ENCODE data around the gene ATF6. TPM values are rescaled to one million over a fixed set of nuclear protein-coding genes. Genes with fewer than 3 reads are reported as not detected.

Gene ATF6
- total RNA-seq, 2 experiments from 2014 or later, result 16.2 to 17.1 TPM

GRCh38 chr1:161844696-161845095 is 78.6 kb downstream of the ATF6 start:
- H3K4me3 Mint-ChIP-seq, result no peak overlapping the region
- H3K36me3 Mint-ChIP-seq (ENCODE audit: low read depth), result peaks cover 91% of the 10 kb centered on the region
- Histone ChIP-seq H3K36me3 (ENCODE audit: insufficient read depth, low read length) (peaks cover 33% of the 10 kb centered on the region), H3K4me1 (ENCODE audit: insufficient read depth, low read length) (no peaks in the 10 kb centered on the region), H3K27me3 (ENCODE audit: control insufficient read depth in 1 of 2, insufficient read depth in 2 of 2, low read length in 2 of 2) (no peaks in the 10 kb centered on the region), H3K9me3 (ENCODE audit: control insufficient read depth in 1 of 2, insufficient read depth in 1 of 2, low read length in 2 of 2) (no peaks in the 10 kb centered on the region), H3K4me3 (ENCODE audit: low read length) (no peak overlapping the region), H3K27ac (ENCODE audit: low read depth in 1 of 2, low read length in 2 of 2) (no peak overlapping the region)
- ChIA-PET POLR2A (no interaction called here), CTCF (interaction anchor here (0.6 kb wide), 1 partner anchor 37 kb away, joined by 3 read pairs; no protein-coding TSS in a partner anchor)
- H3K27ac Mint-ChIP-seq, result no peak overlapping the region
- DNase-seq (no peak), ATAC-seq (ENCODE audit: poor library complexity) (no peak)
- intact Hi-C loops (cut with DNase I, micrococcal nuclease), result no loop called here
- no peaks in the 10 kb centered on the region for H3K9me3 Mint-ChIP-seq
- no peaks in the 10 kb centered on the region for H3K4me1 Mint-ChIP-seq (ENCODE audit: low read depth)
- TF ChIP-seq, protein P1, sequence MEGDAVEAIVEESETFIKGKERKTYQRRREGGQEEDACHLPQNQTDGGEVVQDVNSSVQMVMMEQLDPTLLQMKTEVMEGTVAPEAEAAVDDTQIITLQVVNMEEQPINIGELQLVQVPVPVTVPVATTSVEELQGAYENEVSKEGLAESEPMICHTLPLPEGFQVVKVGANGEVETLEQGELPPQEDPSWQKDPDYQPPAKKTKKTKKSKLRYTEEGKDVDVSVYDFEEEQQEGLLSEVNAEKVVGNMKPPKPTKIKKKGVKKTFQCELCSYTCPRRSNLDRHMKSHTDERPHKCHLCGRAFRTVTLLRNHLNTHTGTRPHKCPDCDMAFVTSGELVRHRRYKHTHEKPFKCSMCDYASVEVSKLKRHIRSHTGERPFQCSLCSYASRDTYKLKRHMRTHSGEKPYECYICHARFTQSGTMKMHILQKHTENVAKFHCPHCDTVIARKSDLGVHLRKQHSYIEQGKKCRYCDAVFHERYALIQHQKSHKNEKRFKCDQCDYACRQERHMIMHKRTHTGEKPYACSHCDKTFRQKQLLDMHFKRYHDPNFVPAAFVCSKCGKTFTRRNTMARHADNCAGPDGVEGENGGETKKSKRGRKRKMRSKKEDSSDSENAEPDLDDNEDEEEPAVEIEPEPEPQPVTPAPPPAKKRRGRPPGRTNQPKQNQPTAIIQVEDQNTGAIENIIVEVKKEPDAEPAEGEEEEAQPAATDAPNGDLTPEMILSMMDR (IDR thresholded peaks at IDR 0.05), result no peak
- no peaks in the 10 kb centered on the region for H3K27me3 Mint-ChIP-seq

- H3K4me1 Mint-ChIP-seq (ENCODE audit: low read depth), result no peaks in the 10 kb centered on the region
- no peak overlapping the region for H3K4me3 Mint-ChIP-seq
- Histone ChIP-seq H3K27me3 (ENCODE audit: control insufficient read depth in 1 of 2, insufficient read depth in 2 of 2, low read length in 2 of 2) (no peaks in the 10 kb centered on the region), H3K4me3 (ENCODE audit: low read length) (no peak overlapping the region), H3K9me3 (ENCODE audit: control insufficient read depth in 1 of 2, insufficient read depth in 1 of 2, low read length in 2 of 2) (no peaks in the 10 kb centered on the region), H3K36me3 (ENCODE audit: insufficient read depth, low read length) (peaks cover 47% of the 10 kb centered on the region), H3K4me1 (ENCODE audit: insufficient read depth, low read length) (no peaks in the 10 kb centered on the region), H3K27ac (ENCODE audit: low read depth in 1 of 2, low read length in 2 of 2) (no peak overlapping the region)
- H3K9me3 Mint-ChIP-seq, result no peaks in the 10 kb centered on the region
- H3K27me3 Mint-ChIP-seq, result no peaks in the 10 kb centered on the region
- ChIA-PET POLR2A (no interaction called here), CTCF (no interaction called here)
- ATAC-seq (ENCODE audit: poor library complexity), result no peak
- peaks cover 92% of the 10 kb centered on the region for H3K36me3 Mint-ChIP-seq (ENCODE audit: low read depth)
- H3K27ac Mint-ChIP-seq, result no peak overlapping the region
- DNase-seq, result no peak
- TF ChIP-seq, protein P1 (IDR thresholded peaks at IDR 0.05), result no peak
- intact Hi-C loops (cut with DNase I, micrococcal nuclease), result no loop called here
These were observed 82.6 kb downstream of the ATF6 start for GRCh38 chr1:161848676-161849075.

GRCh38 chr1:161849518-161849917 is 83.4 kb downstream of the ATF6 start:
- CTCF ChIA-PET, result no interaction called here

More at GRCh38 chr1:161849518-161849917, 83.4 kb downstream of the ATF6 start:
- TF ChIP-seq, protein P1 (IDR thresholded peaks at IDR 0.05), result no peak
- Mint-ChIP-seq H3K4me3 (no peak overlapping the region), H3K27me3 (no peaks in the 10 kb centered on the region), H3K36me3 (ENCODE audit: low read depth) (peaks cover 92% of the 10 kb centered on the region), H3K27ac (no peak overlapping the region), H3K9me3 (no peaks in the 10 kb centered on the region), H3K4me1 (ENCODE audit: low read depth) (no peaks in the 10 kb centered on the region)
- peaks cover 50% of the 10 kb centered on the region for H3K36me3 ChIP-seq (ENCODE audit: insufficient read depth, low read length)
- no peak overlapping the region for H3K4me3 ChIP-seq (ENCODE audit: low read length)
- no peak for ATAC-seq (ENCODE audit: poor library complexity)
- H3K4me1 ChIP-seq (ENCODE audit: insufficient read depth, low read length), result no peaks in the 10 kb centered on the region
- H3K27me3 ChIP-seq (ENCODE audit: control insufficient read depth in 1 of 2, insufficient read depth in 2 of 2, low read length in 2 of 2), result no peaks in the 10 kb centered on the region
- H3K27ac ChIP-seq (ENCODE audit: low read depth in 1 of 2, low read length in 2 of 2), result no peak overlapping the region
- no peak for DNase-seq
- POLR2A ChIA-PET, result no interaction called here
- H3K9me3 ChIP-seq (ENCODE audit: control insufficient read depth in 1 of 2, insufficient read depth in 1 of 2, low read length in 2 of 2), result no peaks in the 10 kb centered on the region
- intact Hi-C loops (cut with DNase I, micrococcal nuclease), result no loop called here
